Thyroid gland (tissue), 4 donors: ENCODE results near the gene ZNF785. TPM values are rescaled to one million over a fixed set of nuclear protein-coding genes. Genes with fewer than 3 reads are reported as not detected.
"Not testable (repeated sequence)": the region's sequence is repeated elsewhere in the genome, so short reads cannot be mapped to it uniquely, and the experiment has no call there.

Source experiments
- DNase-seq, 2 donors: peaks; one replicate each; pipeline ENCODE4 v3.0.0-alpha.2; 2019
- H3K27ac ChIP-seq, 3 donors: fragments of 200-600 bp; sonication (generic); 1 replicate in 2 of 3; 2 replicates in 1 of 3; pipeline ENCODE4 v1.5.1; 2016 to 2019; ENCODE audit warnings: mild to moderate bottlenecking in 1 of 3, moderate library complexity in 1 of 3
- H3K27me3 ChIP-seq: fragments of 200-600 bp; sonication (generic); one replicate; pipeline ENCODE4 v1.5.1; 2019
- H3K36me3 ChIP-seq, 2 donors: fragments of 200-600 bp; sonication (generic); one replicate each; pipeline ENCODE4 v1.5.1; 2016 to 2019
- H3K4me1 ChIP-seq, 2 donors: fragments of 200-600 bp; sonication (generic); one replicate each; pipeline ENCODE4 v1.5.1; 2017 to 2019
- H3K4me3 ChIP-seq, 3 donors: fragments of 200-600 bp; sonication (generic); replicated peaks in 1 of 3; 1 replicate in 2 of 3; 2 replicates in 1 of 3; pipeline ENCODE4 v1.5.1; 2016; ENCODE audit warnings: mild to moderate bottlenecking in 1 of 3
- H3K9me3 ChIP-seq: fragments of 200-600 bp; sonication (generic); one replicate; pipeline ENCODE4 v1.5.1; 2017
- CTCF ChIP-seq, 6 experiments: fragments of 200-600 bp in 3 of 6; fragments of 450-650 bp in 3 of 6; sonication (generic) in 3 of 6; IDR thresholded peaks; one replicate each; pipeline ENCODE4 v1.5.1; 2016 to 2019; ENCODE audit warnings: antibody characterized with exemption in 6 of 6, mild to moderate bottlenecking in 2 of 6, inconsistent platforms in 1 of 6, moderate library complexity in 1 of 6
- POLR2A ChIP-seq, 2 donors: fragments of 450-650 bp; IDR thresholded peaks; one replicate each; pipeline ENCODE4 v1.6.1; 2017; ENCODE audit warnings: antibody characterized with exemption in 2 of 2, mild to moderate bottlenecking in 2 of 2, moderate library complexity in 1 of 2
- WGBS, 2 donors: methylation state at CpG; one replicate each; pipeline ENCODE4 v1.1.5; 2017; 5-methylcytosine and 5-hydroxymethylcytosine counted together
- intact Hi-C: fragments of 100-400 bp; cut with DNase I; formaldehyde crosslinking; loops from one replicate; pipeline ENCODE4 v1.15.1; 2023
- total RNA-seq, 4 donors: library from RNA; depleted of rRNA; stranded (reverse); fragments of >200 nt; gene quantifications; one replicate each; pipeline ENCODE4 v1.2.3, GENCODE V29; 2016

Gene ZNF785
- total RNA-seq, 4 donors from 2014 or later = 10.3 to 16.9 (median 12.4) TPM

- Histone ChIP-seq H3K4me1 (peaks cover 8 to 11% of the 10 kb centered on the region in 2 donors), H3K27ac (no peak overlapping the region), H3K27me3 (no peaks in the 10 kb centered on the region), H3K4me3 (no peak overlapping the region), H3K36me3 (no peaks in the 10 kb centered on the region), H3K9me3 (no peaks in the 10 kb centered on the region)
- no peak for DNase-seq
- 79 to 84% methylated on average over 8 of the region's 8 CpGs for WGBS, 2 donors
- TF ChIP-seq CTCF (IDR thresholded peaks at IDR 0.05) = no peak
- no peak for TF ChIP-seq POLR2A (IDR thresholded peaks at IDR 0.05)
- intact Hi-C loops = loop anchor here (5.0 to 10.0 kb wide), 2 partner anchors 33 to 96 kb away; partner anchors contain the start of gene ZNF688
Measured at GRCh38 chr16:30539000-30539964, 46.2 kb downstream of the ZNF785 start.

GRCh38 chr16:30536391-30537024, 49.0 kb downstream of the ZNF785 start:
- H3K27ac ChIP-seq, H3K27me3 ChIP-seq, DNase-seq, H3K4me3 ChIP-seq, H3K9me3 ChIP-seq: not testable (repeated sequence)
- peaks cover 8 to 10% of the 10 kb centered on the region in 2 donors for H3K36me3 ChIP-seq
- WGBS, 2 donors = 91 to 92% methylated on average over 13 of the region's 13 CpGs
- H3K4me1 ChIP-seq = peaks cover 16 to 17% of the 10 kb centered on the region in 2 donors
- intact Hi-C loops = loop anchor here (5.0 to 10.0 kb wide), 2 partner anchors 36 to 98 kb away; partner anchors contain the start of gene ZNF688

- H3K4me1 ChIP-seq = peaks cover 16 to 17% of the 10 kb centered on the region in 2 donors
- WGBS, 2 donors = 28 to 30% methylated on average over 12 of the region's 12 CpGs
- H3K27me3 ChIP-seq = no peaks in the 10 kb centered on the region
- peak overlapping the region; percentile 36 to 92 (median 82) for H3K27ac ChIP-seq
- TF ChIP-seq CTCF (IDR thresholded peaks at IDR 0.05) (peak in 5 of 6 experiments; percentile 27 to 71 (median 52)), POLR2A (IDR thresholded peaks at IDR 0.05) (no peak)
- peak overlapping the region in 2 of 3 donors; percentile 59 to 73 for H3K4me3 ChIP-seq
- intact Hi-C loops = loop anchor here (5.0 to 10.0 kb wide), 2 partner anchors 37 to 99 kb away; partner anchors contain the start of gene ZNF688
- DNase-seq = peak; percentile 75 to 78
- H3K9me3 ChIP-seq = no peaks in the 10 kb centered on the region
- peaks cover 8 to 17% of the 10 kb centered on the region in 2 donors for H3K36me3 ChIP-seq
Measured at GRCh38 chr16:30535777-30536190, 49.7 kb downstream of the ZNF785 start.

- WGBS, 2 donors = 4% methylated on average over 18 of the region's 18 CpGs
- no peak for DNase-seq
- TF ChIP-seq CTCF (IDR thresholded peaks at IDR 0.05) (no peak), POLR2A (IDR thresholded peaks at IDR 0.05) (no peak)
Measured at GRCh38 chr16:30535106-30535776, 50.3 kb downstream of the ZNF785 start.

More at GRCh38 chr16:30535106-30535776, 50.3 kb downstream of the ZNF785 start:
- H3K4me3 ChIP-seq = peak overlapping the region in 2 of 3 donors; percentile 59 to 73
- no peaks in the 10 kb centered on the region for H3K27me3 ChIP-seq
- intact Hi-C loops = loop anchor here (5.0 to 10.0 kb wide), 2 partner anchors 37 to 100 kb away; partner anchors contain the start of gene ZNF688
- H3K36me3 ChIP-seq = peaks cover 8 to 17% of the 10 kb centered on the region in 2 donors
- H3K9me3 ChIP-seq = no peaks in the 10 kb centered on the region
- peaks cover 16 to 17% of the 10 kb centered on the region in 2 donors for H3K4me1 ChIP-seq
- H3K27ac ChIP-seq = peak overlapping the region; percentile 77 to 92 (median 82)
